Measurements from ENCODE around the gene CDHR3. TPM values are rescaled to one million over a fixed set of nuclear protein-coding genes. Genes with fewer than 3 reads are reported as not detected.

The CDHR3 gene
- polyA plus RNA-seq, 1 experiment, result 1.9 TPM

GRCh38 chr7:106045139-106045538 is 82.1 kb downstream of the CDHR3 start:
- TF ChIP-seq CTCF (IDR thresholded peaks at IDR 0.05; ENCODE audit: low read depth, low read length), result no peak
- H3K27ac ChIP-seq (ENCODE audit: low read depth, low read length), result no peak overlapping the region
- no peak for DNase-seq (ENCODE audit: low read depth, low spot score)
- CTCF ChIA-PET, result interaction anchor here (1.1 kb wide), 1 partner anchor 109 kb away, joined by 4 read pairs; no protein-coding TSS in a partner anchor
- H3K9me3 ChIP-seq (ENCODE audit: control insufficient read depth, insufficient read depth, low read length), result no peaks in the 10 kb centered on the region
- POLR2A ChIA-PET, result no interaction called here
- no peak overlapping the region for H3K4me3 ChIP-seq (ENCODE audit: low read depth, low read length)
- H3K27me3 ChIP-seq (ENCODE audit: control insufficient read depth, insufficient read depth, low read length), result peaks cover 14% of the 10 kb centered on the region

- peaks cover 14% of the 10 kb centered on the region for H3K27me3 ChIP-seq (ENCODE audit: control insufficient read depth, insufficient read depth, low read length)
- no peak overlapping the region for H3K4me3 ChIP-seq (ENCODE audit: low read depth, low read length)
- no peak overlapping the region for H3K27ac ChIP-seq (ENCODE audit: low read depth, low read length)
- POLR2A ChIA-PET, result no interaction called here
- no peak for TF ChIP-seq CTCF (IDR thresholded peaks at IDR 0.05; ENCODE audit: low read depth, low read length)
- peak; percentile 21 for DNase-seq (ENCODE audit: low read depth, low spot score)
- H3K9me3 ChIP-seq (ENCODE audit: control insufficient read depth, insufficient read depth, low read length), result no peaks in the 10 kb centered on the region
- CTCF ChIA-PET, result interaction anchor here (1.1 kb wide), 1 partner anchor 108 kb away, joined by 4 read pairs; no protein-coding TSS in a partner anchor
Observed at GRCh38 chr7:106045586-106045985, 82.5 kb downstream of the CDHR3 start.

GRCh38 chr7:106047184-106047583 is 84.1 kb downstream of the CDHR3 start:
- Histone ChIP-seq H3K27ac (ENCODE audit: low read depth, low read length) (no peak overlapping the region), H3K4me3 (ENCODE audit: low read depth, low read length) (no peak overlapping the region), H3K27me3 (ENCODE audit: control insufficient read depth, insufficient read depth, low read length) (peaks cover 14% of the 10 kb centered on the region), H3K9me3 (ENCODE audit: control insufficient read depth, insufficient read depth, low read length) (no peaks in the 10 kb centered on the region)
- ChIA-PET POLR2A (interaction anchor here (0.7 kb wide), 1 partner anchor 44 kb away, joined by 3 read pairs; no protein-coding TSS in a partner anchor), CTCF (interaction anchor here (1.4 to 1.9 kb wide), 2 partner anchors 107 to 390 kb away, joined by 7 to 10 read pairs; no protein-coding TSS in a partner anchor)
- no peak for DNase-seq (ENCODE audit: low read depth, low spot score)
- TF ChIP-seq CTCF (IDR thresholded peaks at IDR 0.05; ENCODE audit: low read depth, low read length), result no peak

- no peak for DNase-seq (ENCODE audit: low read depth, low spot score)
- Histone ChIP-seq H3K27ac (ENCODE audit: low read depth, low read length) (no peak overlapping the region), H3K9me3 (ENCODE audit: control insufficient read depth, insufficient read depth, low read length) (no peaks in the 10 kb centered on the region), H3K27me3 (ENCODE audit: control insufficient read depth, insufficient read depth, low read length) (peaks cover 16% of the 10 kb centered on the region), H3K4me3 (ENCODE audit: low read depth, low read length) (no peak overlapping the region)
- ChIA-PET CTCF (interaction anchor here (1.4 to 1.9 kb wide), 2 partner anchors 106 to 391 kb away, joined by 7 to 10 read pairs; no protein-coding TSS in a partner anchor), POLR2A (no interaction called here)
- TF ChIP-seq CTCF (IDR thresholded peaks at IDR 0.05; ENCODE audit: low read depth, low read length), result no peak
Observed at GRCh38 chr7:106047818-106048705, 85.0 kb downstream of the CDHR3 start.

GRCh38 chr7:106048706-106049020 is 85.6 kb downstream of the CDHR3 start:
- peaks cover 17% of the 10 kb centered on the region for H3K27me3 ChIP-seq (ENCODE audit: control insufficient read depth, insufficient read depth, low read length)
- DNase-seq (ENCODE audit: low read depth, low spot score), result no peak
- ChIA-PET CTCF (no interaction called here), POLR2A (no interaction called here)
- H3K27ac ChIP-seq (ENCODE audit: low read depth, low read length), result no peak overlapping the region
- H3K9me3 ChIP-seq (ENCODE audit: control insufficient read depth, insufficient read depth, low read length), result no peaks in the 10 kb centered on the region
- TF ChIP-seq CTCF (IDR thresholded peaks at IDR 0.05; ENCODE audit: low read depth, low read length), result no peak
- no peak overlapping the region for H3K4me3 ChIP-seq (ENCODE audit: low read depth, low read length)

All from AG04450 (cell line).